BLaER1 treated with 17β-estradiol and CSF1 and Interleukin-3, amounts not matched to agents 10 nM and 100 nM (cell line): ENCODE measurements around the gene GSTM5.
A peak's percentile ranks its signal among the peaks of the same experiment; 100 is the strongest.
"Not testable (repeated sequence)": the region's sequence is repeated elsewhere in the genome, so short reads cannot be mapped to it uniquely, and the experiment has no call there.

ENCODE experiments used
- H3K27ac ChIP-seq, 11 experiments: shearing (Covaris generic); formaldehyde crosslinking; 2 replicates each; pipeline ENCODE4 v1.8.1; 2022
- H3K27me3 ChIP-seq, 11 experiments: shearing (Covaris generic); formaldehyde crosslinking; 2 replicates each; pipeline ENCODE4 v1.8.1; 2022
- H3K36me3 ChIP-seq, 11 experiments: shearing (Covaris generic); formaldehyde crosslinking; 2 replicates each; pipeline ENCODE4 v1.8.1; 2022
- H3K4me1 ChIP-seq, 10 experiments: shearing (Covaris generic); formaldehyde crosslinking; 2 replicates each; pipeline ENCODE4 v1.8.1; 2022
- H3K4me2 ChIP-seq, 11 experiments: shearing (Covaris generic); formaldehyde crosslinking; 2 replicates each; pipeline ENCODE4 v1.8.1; 2022
- H3K4me3 ChIP-seq, 10 experiments: shearing (Covaris generic); formaldehyde crosslinking; 2 replicates each; pipeline ENCODE4 v1.8.1; 2022
- H3K9ac ChIP-seq, 11 experiments: shearing (Covaris generic); formaldehyde crosslinking; 2 replicates each; pipeline ENCODE4 v1.8.1; 2022
- H3K9me3 ChIP-seq, 11 experiments: shearing (Covaris generic); formaldehyde crosslinking; replicated peaks in 1 of 11; 2 replicates each; pipeline ENCODE4 v1.8.1; 2022
- H4K20me1 ChIP-seq, 11 experiments: shearing (Covaris generic); formaldehyde crosslinking; 2 replicates each; pipeline ENCODE4 v1.8.1; 2022
- Cebpa-rat ChIP-seq, 11 experiments: shearing (Covaris generic); IDR thresholded peaks; 2 replicates each; pipeline ENCODE4 v1.8.1; 2022

GSTM5 gene

GRCh38 chr1:109697066-109697465 is 15.0 kb upstream of the GSTM5 start:
- Histone ChIP-seq H3K27ac (no peak overlapping the region), H3K27me3 (no peaks in the 10 kb centered on the region), H4K20me1 (no peaks in the 10 kb centered on the region), H3K4me2 (no peak overlapping the region), H3K4me1 (no peaks in the 10 kb centered on the region), H3K9me3 (no peaks in the 10 kb centered on the region), H3K4me3 (no peak overlapping the region), H3K9ac (no peak overlapping the region), H3K36me3 (peaks cover 0 to 19% (median 10%) of the 10 kb centered on the region in 11 experiments; a peak in 13 of 22 replicates)
- no peak for TF ChIP-seq Cebpa-rat (IDR thresholded peaks at IDR 0.05)

- H3K9me3 ChIP-seq, H4K20me1 ChIP-seq, H3K4me3 ChIP-seq, H3K9ac ChIP-seq, H3K4me2 ChIP-seq, H3K4me1 ChIP-seq, H3K27ac ChIP-seq, H3K27me3 ChIP-seq: not testable (repeated sequence)
- peaks cover 0 to 17% (median 9%) of the 10 kb centered on the region in 11 experiments; a peak in 12 of 22 replicates for H3K36me3 ChIP-seq
These were observed 14.2 kb upstream of the GSTM5 start for GRCh38 chr1:109697861-109698260.

- H3K27ac ChIP-seq, H3K4me3 ChIP-seq, H3K4me1 ChIP-seq, H3K4me2 ChIP-seq, H3K9ac ChIP-seq, H4K20me1 ChIP-seq, H3K27me3 ChIP-seq, H3K36me3 ChIP-seq: not testable (repeated sequence)
- H3K9me3 ChIP-seq, result peaks cover 29 to 52% (median 34%) of the 10 kb centered on the region in 11 experiments
These were observed 9.1 kb upstream of the GSTM5 start for GRCh38 chr1:109702940-109703339.

- H3K27ac ChIP-seq, result no peak overlapping the region
- H3K4me1 ChIP-seq, result no peaks in the 10 kb centered on the region
- no peak overlapping the region for H3K4me3 ChIP-seq
- peaks cover 42 to 64% (median 46%) of the 10 kb centered on the region in 11 experiments for H3K9me3 ChIP-seq
- no peaks in the 10 kb centered on the region for H4K20me1 ChIP-seq
- no peak overlapping the region for H3K9ac ChIP-seq
- no peak for TF ChIP-seq Cebpa-rat (IDR thresholded peaks at IDR 0.05)
- no peaks in the 10 kb centered on the region for H3K27me3 ChIP-seq
- H3K36me3 ChIP-seq, result peaks cover 0 to 10% (median 4%) of the 10 kb centered on the region in 11 experiments; a peak in 5 of 22 replicates
- no peak overlapping the region for H3K4me2 ChIP-seq
These were observed 7.9 kb upstream of the GSTM5 start for GRCh38 chr1:109704173-109704572.

- Histone ChIP-seq H3K4me3 (no peak overlapping the region), H3K9ac (no peak overlapping the region), H3K4me1 (no peaks in the 10 kb centered on the region), H3K27ac (no peak overlapping the region), H3K27me3 (no peaks in the 10 kb centered on the region), H4K20me1 (no peaks in the 10 kb centered on the region), H3K9me3 (peaks cover 49 to 76% (median 58%) of the 10 kb centered on the region in 11 experiments), H3K4me2 (no peak overlapping the region), H3K36me3 (peaks cover 0 to 12% (median 4%) of the 10 kb centered on the region in 11 experiments; a peak in 5 of 22 replicates)
- no peak for TF ChIP-seq Cebpa-rat (IDR thresholded peaks at IDR 0.05)
These were observed 6.6 kb upstream of the GSTM5 start for GRCh38 chr1:109705411-109705810.

- not testable (repeated sequence) for H3K4me1 ChIP-seq, H4K20me1 ChIP-seq, H3K9ac ChIP-seq, H3K4me3 ChIP-seq, H3K4me2 ChIP-seq, H3K27ac ChIP-seq
- Histone ChIP-seq H3K9me3 (peaks cover 36 to 73% (median 47%) of the 10 kb centered on the region in 11 experiments), H3K27me3 (peaks cover 9 to 14% (median 13%) of the 10 kb centered on the region in 11 experiments; a peak in 20 of 22 replicates), H3K36me3 (peaks cover 0 to 12% (median 0%) of the 10 kb centered on the region in 11 experiments; a peak in 4 of 22 replicates)
These were observed 3.1 kb upstream of the GSTM5 start for GRCh38 chr1:109708949-109709348.

- peaks cover 9 to 14% (median 13%) of the 10 kb centered on the region in 11 experiments; a peak in 20 of 22 replicates for H3K27me3 ChIP-seq
- peaks cover 0 to 12% (median 0%) of the 10 kb centered on the region in 11 experiments; a peak in 2 of 22 replicates for H3K36me3 ChIP-seq
- H3K9me3 ChIP-seq, result peaks cover 28 to 64% (median 39%) of the 10 kb centered on the region in 11 experiments
- H3K4me2 ChIP-seq, H3K27ac ChIP-seq, H3K4me1 ChIP-seq, H3K9ac ChIP-seq, H4K20me1 ChIP-seq, H3K4me3 ChIP-seq: not testable (repeated sequence)
These were observed 2.2 kb upstream of the GSTM5 start for GRCh38 chr1:109709822-109710221.

- TF ChIP-seq Cebpa-rat (IDR thresholded peaks at IDR 0.05), result no peak
- peaks cover 27 to 47% (median 33%) of the 10 kb centered on the region in 11 experiments for H3K9me3 ChIP-seq
- H3K4me1 ChIP-seq, result no peaks in the 10 kb centered on the region
- no peaks in the 10 kb centered on the region for H4K20me1 ChIP-seq
- peaks cover 9 to 14% (median 13%) of the 10 kb centered on the region in 11 experiments; a peak in 20 of 22 replicates for H3K27me3 ChIP-seq
- H3K36me3 ChIP-seq, result peaks cover 0 to 12% (median 0%) of the 10 kb centered on the region in 11 experiments; a peak in 2 of 22 replicates
- H3K9ac ChIP-seq, result no peak overlapping the region
- no peak overlapping the region; a peak in 1 of 20 replicates for H3K4me3 ChIP-seq
- H3K4me2 ChIP-seq, result peak overlapping the region in 4 of 11 experiments; percentile 5 to 30 (median 20); a peak in 4 of 22 replicates
- no peak overlapping the region for H3K27ac ChIP-seq
These were observed 342 bp downstream of the GSTM5 start for GRCh38 chr1:109712321-109712864.

- Histone ChIP-seq H3K4me1 (no peaks in the 10 kb centered on the region; a peak in 1 of 20 replicates), H3K4me3 (no peak overlapping the region), H3K9ac (no peak overlapping the region), H3K36me3 (0 out of 22 replicates have a peak, but pooled peaks cover 0 to 6% (median 0%) of the 10 kb centered on the region in 11 experiments), H3K4me2 (no peak overlapping the region), H3K9me3 (peaks cover 14 to 34% (median 20%) of the 10 kb centered on the region in 11 experiments), H3K27me3 (peaks cover 9 to 14% (median 13%) of the 10 kb centered on the region in 11 experiments; a peak in 20 of 22 replicates), H3K27ac (no peak overlapping the region), H4K20me1 (no peaks in the 10 kb centered on the region)
- TF ChIP-seq Cebpa-rat (IDR thresholded peaks at IDR 0.05), result no peak
These were observed 1.6 kb downstream of the GSTM5 start for GRCh38 chr1:109713636-109714035.
